NB4 (cell line): ENCODE results near the gene KIF5C.

ENCODE experiments used
- DNase-seq: peaks from one replicate; pipeline ENCODE4 v3.0.0; 2010; ENCODE audit warnings: low read depth
- H3K4me3 ChIP-seq: one replicate; pipeline ENCODE4 v1.5.1; 2011; ENCODE audit warnings: mild to moderate bottlenecking, low read depth, low read length, moderate library complexity
- MYC ChIP-seq: IDR thresholded peaks from 2 replicates; pipeline ENCODE4 v1.6.1; 2011; ENCODE audit warnings: low read depth, low read length
- POLR2A ChIP-seq: IDR thresholded peaks from 2 replicates; pipeline ENCODE4 v1.6.1; 2011; ENCODE audit warnings: mild to moderate bottlenecking; ENCODE audit not compliant: insufficient read length; ENCODE audit errors: extremely low read depth
- TF ChIP-seq, protein P1 (sequence below): IDR thresholded peaks from one replicate; pipeline ENCODE4 v1.5.1; 2012; ENCODE audit warnings: low read depth, low read length
- TF ChIP-seq, protein P2 (sequence below): IDR thresholded peaks from 2 replicates; pipeline ENCODE4 v1.6.1; 2011; ENCODE audit warnings: low read depth, low read length

The KIF5C gene

GRCh38 chr2:148999451-148999921 is 124.5 kb downstream of the KIF5C start:
- DNase-seq = no peak
- H3K4me3 ChIP-seq = no peak overlapping the region
- TF ChIP-seq POLR2A (no peak), MYC (no peak)
- TF ChIP-seq, protein P1, sequence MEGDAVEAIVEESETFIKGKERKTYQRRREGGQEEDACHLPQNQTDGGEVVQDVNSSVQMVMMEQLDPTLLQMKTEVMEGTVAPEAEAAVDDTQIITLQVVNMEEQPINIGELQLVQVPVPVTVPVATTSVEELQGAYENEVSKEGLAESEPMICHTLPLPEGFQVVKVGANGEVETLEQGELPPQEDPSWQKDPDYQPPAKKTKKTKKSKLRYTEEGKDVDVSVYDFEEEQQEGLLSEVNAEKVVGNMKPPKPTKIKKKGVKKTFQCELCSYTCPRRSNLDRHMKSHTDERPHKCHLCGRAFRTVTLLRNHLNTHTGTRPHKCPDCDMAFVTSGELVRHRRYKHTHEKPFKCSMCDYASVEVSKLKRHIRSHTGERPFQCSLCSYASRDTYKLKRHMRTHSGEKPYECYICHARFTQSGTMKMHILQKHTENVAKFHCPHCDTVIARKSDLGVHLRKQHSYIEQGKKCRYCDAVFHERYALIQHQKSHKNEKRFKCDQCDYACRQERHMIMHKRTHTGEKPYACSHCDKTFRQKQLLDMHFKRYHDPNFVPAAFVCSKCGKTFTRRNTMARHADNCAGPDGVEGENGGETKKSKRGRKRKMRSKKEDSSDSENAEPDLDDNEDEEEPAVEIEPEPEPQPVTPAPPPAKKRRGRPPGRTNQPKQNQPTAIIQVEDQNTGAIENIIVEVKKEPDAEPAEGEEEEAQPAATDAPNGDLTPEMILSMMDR = no peak
- TF ChIP-seq, protein P2, sequence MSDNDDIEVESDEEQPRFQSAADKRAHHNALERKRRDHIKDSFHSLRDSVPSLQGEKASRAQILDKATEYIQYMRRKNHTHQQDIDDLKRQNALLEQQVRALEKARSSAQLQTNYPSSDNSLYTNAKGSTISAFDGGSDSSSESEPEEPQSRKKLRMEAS = no peak

DNA sequence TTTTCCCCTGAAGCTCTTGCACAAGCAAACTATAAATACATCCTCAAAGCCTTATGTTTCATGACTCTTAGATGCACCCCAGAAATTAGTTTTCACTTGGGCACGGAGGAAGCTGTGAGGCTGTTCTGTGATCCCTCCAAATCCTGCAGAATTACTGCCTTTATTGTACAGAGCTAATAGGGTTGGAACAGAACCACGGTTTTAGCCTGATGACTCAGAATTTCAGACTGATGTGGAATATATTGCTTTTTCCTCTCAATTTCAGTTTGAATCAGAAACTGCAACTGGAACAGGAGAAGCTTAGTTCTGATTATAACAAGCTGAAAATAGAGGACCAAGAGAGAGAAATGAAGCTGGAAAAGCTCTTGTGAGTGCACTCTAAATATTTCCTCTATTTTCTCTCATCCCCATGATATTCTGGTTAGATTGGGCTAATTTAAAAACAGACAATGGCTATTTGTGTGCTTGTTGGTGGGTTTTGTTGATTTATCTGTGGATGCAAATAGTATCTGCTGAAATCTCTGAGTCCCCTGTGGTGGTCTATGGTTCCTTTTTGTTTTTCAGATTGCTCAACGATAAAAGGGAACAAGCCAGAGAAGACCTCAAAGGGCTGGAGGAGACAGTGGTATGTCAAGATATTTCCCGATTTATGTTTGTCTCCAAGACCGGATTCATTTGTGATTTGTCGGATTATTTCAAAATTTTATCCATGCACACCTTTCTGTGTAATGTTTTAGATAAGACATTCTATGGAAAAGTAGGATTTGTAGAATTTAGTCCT is 125.3 kb downstream of the KIF5C start:
- H3K4me3 ChIP-seq = no peak overlapping the region
- DNase-seq = no peak
- TF ChIP-seq, protein P2 = no peak
- TF ChIP-seq MYC = no peak
- no peak for TF ChIP-seq POLR2A
- TF ChIP-seq, protein P1 = no peak

DNA sequence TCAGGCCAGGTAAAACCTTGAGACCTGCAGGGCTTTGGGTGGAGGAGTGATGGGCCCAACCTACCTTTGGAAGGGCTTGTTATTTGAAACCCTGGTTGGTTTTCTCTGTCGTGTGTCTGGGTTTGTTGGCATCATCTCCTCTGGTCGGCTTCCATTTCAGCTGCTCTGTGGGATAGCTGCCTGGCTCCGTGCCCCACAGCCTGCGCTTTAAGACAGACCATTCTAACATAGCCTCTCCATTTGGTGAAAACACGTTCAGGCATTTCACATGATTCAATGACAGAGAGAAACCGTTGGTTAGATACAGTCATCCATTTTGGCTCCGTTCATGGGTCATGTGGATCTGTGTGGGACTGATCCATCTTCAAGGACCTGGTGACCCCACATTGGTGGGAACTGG is 126.5 kb downstream of the KIF5C start:
- DNase-seq = no peak
- no peak overlapping the region for H3K4me3 ChIP-seq
- TF ChIP-seq POLR2A (no peak), MYC (no peak)
- TF ChIP-seq, protein P2 = no peak
- TF ChIP-seq, protein P1 = no peak

DNA sequence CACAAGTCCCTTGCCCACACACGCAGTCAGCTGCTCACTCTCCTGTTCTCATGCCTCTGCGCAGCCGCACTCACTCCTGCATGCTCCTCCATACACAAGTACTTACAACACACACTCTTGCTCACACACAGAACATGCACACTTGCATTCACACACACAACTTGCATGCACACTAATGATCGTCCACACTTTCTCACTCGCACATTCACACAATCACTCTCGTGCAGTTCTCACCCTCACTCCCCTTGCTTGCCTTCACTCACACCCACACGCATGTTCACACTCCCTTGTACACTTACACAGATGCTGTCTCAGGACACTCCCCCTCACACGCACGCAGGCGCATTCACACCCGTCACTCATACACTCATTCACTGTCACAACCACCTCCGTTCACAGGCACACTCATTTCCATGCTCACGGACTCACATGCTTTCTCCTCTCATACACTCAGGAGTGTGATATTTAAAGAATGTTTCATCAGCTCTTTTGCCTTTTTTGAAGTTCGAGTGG is 127.4 kb downstream of the KIF5C start:
- TF ChIP-seq POLR2A = no peak
- TF ChIP-seq, protein P1 = no peak
- TF ChIP-seq, protein P2 = no peak
- TF ChIP-seq MYC = no peak
- DNase-seq = no peak
- no peak overlapping the region for H3K4me3 ChIP-seq

GRCh38 chr2:149002891-149003740 is 128.1 kb downstream of the KIF5C start:
- DNase-seq = no peak
- no peak overlapping the region for H3K4me3 ChIP-seq
- TF ChIP-seq, protein P2 = no peak
- TF ChIP-seq MYC (no peak), POLR2A (no peak)
- TF ChIP-seq, protein P1 = no peak
